ENCODE data around the gene ARHGAP21. TPM values are rescaled to one million over a fixed set of nuclear protein-coding genes. Genes with fewer than 3 reads are reported as not detected.

ARHGAP21 gene
- total and polyA plus RNA-seq, 2 experiments from 2014 or later, result 24.0 to 88.2 TPM

DNA sequence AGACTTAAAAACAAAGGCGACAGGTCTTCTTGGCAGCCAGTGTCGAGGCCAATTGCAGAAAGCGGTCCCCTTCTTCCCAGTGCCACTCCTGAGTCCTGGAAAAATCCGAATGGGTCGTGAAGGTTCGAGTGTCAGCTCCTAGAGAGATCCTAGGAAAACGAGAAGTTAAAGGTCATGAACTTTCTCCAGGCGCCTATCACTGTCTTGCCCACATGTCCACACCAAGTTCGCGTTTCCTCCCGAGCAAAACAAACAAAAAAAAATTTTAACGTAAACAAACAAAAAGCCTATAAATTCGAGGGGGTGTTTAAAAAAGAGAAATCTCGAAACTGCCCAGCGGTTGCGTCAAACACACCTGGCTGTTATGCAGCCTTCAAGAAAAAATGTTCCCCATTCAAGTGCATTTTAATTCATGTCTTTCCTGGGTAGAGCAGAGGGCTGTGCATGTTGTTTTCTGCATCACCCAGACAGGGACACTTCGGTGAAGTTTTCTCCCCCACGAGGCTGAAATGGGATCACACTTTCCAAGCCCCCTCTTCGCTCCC lies 1.5 kb downstream of the ARHGAP21 start:
- DNase-seq (ENCODE audit: low read depth in 1 of 2, low spot score in 1 of 2), result no peak
- Histone ChIP-seq H3K4me3 (peak overlapping the region; percentile 88), H3K9me3 (ENCODE audit: low read depth) (no peaks in the 10 kb centered on the region), H3K27ac (peak overlapping the region; percentile 95), H3K36me3 (no peaks in the 10 kb centered on the region), H3K27me3 (no peaks in the 10 kb centered on the region), H3K4me1 (ENCODE audit: low read depth) (peaks cover 25% of the 10 kb centered on the region)
- TF ChIP-seq, protein P1, sequence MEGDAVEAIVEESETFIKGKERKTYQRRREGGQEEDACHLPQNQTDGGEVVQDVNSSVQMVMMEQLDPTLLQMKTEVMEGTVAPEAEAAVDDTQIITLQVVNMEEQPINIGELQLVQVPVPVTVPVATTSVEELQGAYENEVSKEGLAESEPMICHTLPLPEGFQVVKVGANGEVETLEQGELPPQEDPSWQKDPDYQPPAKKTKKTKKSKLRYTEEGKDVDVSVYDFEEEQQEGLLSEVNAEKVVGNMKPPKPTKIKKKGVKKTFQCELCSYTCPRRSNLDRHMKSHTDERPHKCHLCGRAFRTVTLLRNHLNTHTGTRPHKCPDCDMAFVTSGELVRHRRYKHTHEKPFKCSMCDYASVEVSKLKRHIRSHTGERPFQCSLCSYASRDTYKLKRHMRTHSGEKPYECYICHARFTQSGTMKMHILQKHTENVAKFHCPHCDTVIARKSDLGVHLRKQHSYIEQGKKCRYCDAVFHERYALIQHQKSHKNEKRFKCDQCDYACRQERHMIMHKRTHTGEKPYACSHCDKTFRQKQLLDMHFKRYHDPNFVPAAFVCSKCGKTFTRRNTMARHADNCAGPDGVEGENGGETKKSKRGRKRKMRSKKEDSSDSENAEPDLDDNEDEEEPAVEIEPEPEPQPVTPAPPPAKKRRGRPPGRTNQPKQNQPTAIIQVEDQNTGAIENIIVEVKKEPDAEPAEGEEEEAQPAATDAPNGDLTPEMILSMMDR (IDR thresholded peaks at IDR 0.05; ENCODE audit: low read depth, low read length), result no peak

DNA sequence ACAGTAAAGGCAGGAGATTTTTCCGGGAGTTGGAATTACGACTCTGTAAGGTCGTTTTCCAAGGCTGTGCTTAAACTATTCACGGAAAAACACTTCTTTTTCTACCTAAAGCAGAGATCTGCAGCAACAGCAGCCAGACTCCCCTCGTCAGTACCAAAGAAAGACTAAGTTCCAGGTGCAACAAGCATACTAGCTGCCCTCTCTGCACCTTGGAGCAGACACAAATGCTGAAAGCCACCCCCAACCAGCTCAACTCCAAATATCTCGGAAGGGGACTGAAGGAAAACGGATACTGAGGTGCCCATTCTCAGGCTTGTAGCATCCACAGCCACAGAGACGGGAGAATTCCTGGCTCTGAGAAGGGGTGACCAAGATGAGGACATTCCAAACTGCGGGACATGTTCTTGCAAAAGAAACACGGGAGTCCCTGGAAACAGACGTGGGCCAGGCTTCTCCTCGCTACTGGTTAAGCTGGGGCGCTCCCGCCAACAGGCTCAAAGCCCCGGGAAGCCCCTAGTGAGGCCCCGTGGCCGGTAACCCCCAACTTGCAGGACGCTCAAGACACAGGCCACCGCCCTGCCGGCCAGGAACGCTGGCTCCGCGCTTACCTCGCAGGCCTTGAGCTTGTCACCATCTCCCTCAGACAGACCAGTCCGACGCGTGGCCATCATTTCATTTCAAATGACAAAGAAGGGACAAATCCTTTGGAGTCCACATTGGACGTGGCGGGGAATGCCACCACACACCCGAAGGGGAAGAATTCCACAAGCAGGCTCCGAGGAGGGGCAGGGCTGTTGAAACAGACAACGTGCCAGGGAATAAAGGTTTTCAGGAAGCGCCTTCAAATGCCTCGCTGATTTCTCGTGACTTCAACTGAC lies 2.2 kb downstream of the ARHGAP21 start:
- DNase-seq (ENCODE audit: low read depth in 1 of 2, low spot score in 1 of 2), result peak; percentile 29 to 44
- H3K4me3 ChIP-seq, result peak overlapping the region; percentile 88
- no peaks in the 10 kb centered on the region for H3K36me3 ChIP-seq
- H3K27ac ChIP-seq, result no peak overlapping the region
- peaks cover 29% of the 10 kb centered on the region for H3K4me1 ChIP-seq (ENCODE audit: low read depth)
- no peaks in the 10 kb centered on the region for H3K9me3 ChIP-seq (ENCODE audit: low read depth)
- TF ChIP-seq, protein P1 (IDR thresholded peaks at IDR 0.05; ENCODE audit: low read depth, low read length), result no peak
- H3K27me3 ChIP-seq, result no peaks in the 10 kb centered on the region

DNA sequence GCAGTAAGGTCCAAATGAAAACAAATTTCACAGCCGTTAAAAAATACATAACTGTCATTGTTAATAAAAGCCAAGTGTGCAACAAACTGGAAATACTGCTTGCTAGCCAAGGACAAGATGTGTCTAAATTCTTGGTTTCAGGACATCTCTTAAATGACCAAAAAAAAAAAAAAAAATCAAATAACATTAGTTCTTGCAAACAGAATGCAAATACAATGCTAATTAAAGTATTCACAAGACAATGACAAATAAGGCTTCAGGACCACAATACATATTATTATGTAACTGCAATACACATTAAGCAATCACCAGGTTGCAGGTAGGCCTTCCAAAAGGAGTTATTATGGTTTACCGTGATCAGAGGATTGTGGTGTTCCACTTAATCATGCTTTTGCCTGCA lies 3.6 kb downstream of the ARHGAP21 start:
- Histone ChIP-seq H3K36me3 (no peaks in the 10 kb centered on the region), H3K9me3 (ENCODE audit: low read depth) (no peaks in the 10 kb centered on the region), H3K27ac (no peak overlapping the region), H3K4me1 (ENCODE audit: low read depth) (peaks cover 29% of the 10 kb centered on the region), H3K4me3 (peak overlapping the region; percentile 88), H3K27me3 (no peaks in the 10 kb centered on the region)
- TF ChIP-seq, protein P1 (IDR thresholded peaks at IDR 0.05; ENCODE audit: low read depth, low read length), result no peak
- DNase-seq (ENCODE audit: low read depth in 1 of 2, low spot score in 1 of 2), result no peak

DNA sequence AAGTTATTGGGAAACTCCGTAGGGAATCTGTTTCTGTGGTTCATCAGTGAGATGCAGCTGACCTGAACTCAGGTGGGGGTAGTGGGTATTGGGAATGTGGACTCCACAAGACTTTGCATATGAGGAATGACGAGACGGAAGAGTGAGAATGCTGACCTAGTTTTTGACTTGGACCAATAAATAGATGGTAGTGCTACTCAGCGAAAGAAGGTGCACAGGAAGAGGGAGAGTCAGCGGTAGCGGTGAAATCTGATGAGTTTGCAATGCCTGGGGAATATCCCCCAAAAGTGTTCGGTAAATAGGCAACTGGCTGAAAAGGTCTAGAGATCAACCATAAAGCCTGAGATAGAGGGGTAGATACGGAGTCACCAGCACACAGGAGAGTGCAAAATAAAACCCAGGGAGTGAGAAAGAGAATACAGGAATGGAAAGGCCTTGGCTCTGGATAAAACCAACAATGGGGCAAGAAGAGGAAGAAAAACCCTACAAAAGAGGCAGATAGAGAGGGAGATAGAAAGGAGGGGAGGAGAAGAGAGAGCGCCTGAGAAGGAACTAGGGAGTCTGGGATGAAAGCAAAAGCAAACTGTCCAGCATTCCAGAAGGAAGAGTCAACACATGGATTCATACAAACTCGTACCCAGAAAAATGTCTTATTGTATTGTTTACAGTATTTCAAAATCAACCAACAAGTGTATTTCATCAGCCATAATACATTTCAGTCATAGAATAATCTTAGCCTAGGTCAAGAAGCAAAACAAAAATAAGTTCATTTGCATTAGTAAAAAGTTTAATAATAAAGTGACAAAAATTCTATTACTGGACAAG lies 5.4 kb downstream of the ARHGAP21 start:
- TF ChIP-seq, protein P1 (IDR thresholded peaks at IDR 0.05; ENCODE audit: low read depth, low read length), result no peak
- H3K27me3 ChIP-seq, result no peaks in the 10 kb centered on the region
- peak in 1 of 2 donors; percentile 79 for DNase-seq (ENCODE audit: low read depth in 1 of 2, low spot score in 1 of 2)

DNA sequence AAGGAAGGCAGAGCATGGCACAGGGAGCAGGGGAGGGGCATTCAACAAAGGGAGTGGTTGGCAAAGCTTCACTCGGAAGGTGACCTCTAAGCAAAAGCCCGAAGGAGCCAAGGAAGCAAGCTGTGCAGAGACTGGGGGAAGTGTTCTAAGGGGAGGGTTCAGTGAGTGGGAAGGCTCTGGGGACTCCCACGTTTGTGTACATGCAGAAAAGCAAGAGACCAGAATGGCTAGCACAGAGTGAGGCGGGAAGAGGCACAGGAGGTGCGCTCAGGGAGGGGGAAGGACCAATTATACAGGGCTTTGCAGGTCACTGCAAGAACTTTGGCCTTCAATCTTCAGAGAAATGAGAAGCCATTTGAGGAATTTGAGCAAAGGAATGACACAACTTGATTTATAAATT lies 7.4 kb downstream of the ARHGAP21 start:
- Histone ChIP-seq H3K27ac (no peak overlapping the region), H3K4me3 (no peak overlapping the region), H3K36me3 (no peaks in the 10 kb centered on the region), H3K9me3 (ENCODE audit: low read depth) (no peaks in the 10 kb centered on the region), H3K4me1 (ENCODE audit: low read depth) (peaks cover 49% of the 10 kb centered on the region), H3K27me3 (no peaks in the 10 kb centered on the region)
- TF ChIP-seq, protein P1 (IDR thresholded peaks at IDR 0.05; ENCODE audit: low read depth, low read length), result no peak
- DNase-seq (ENCODE audit: low read depth in 1 of 2, low spot score in 1 of 2), result no peak

More for the DNA sequence above, 5.4 kb downstream of the ARHGAP21 start:
- no peak overlapping the region for H3K4me3 ChIP-seq
- no peak overlapping the region for H3K27ac ChIP-seq
- H3K9me3 ChIP-seq (ENCODE audit: low read depth), result no peaks in the 10 kb centered on the region
- peaks cover 41% of the 10 kb centered on the region for H3K4me1 ChIP-seq (ENCODE audit: low read depth)
- H3K36me3 ChIP-seq, result no peaks in the 10 kb centered on the region
